Skeletal muscle cell (primary cell): ENCODE data around the gene RPGR.

Source experiments
- DNase-seq: peaks from one replicate; pipeline ENCODE4 v3.0.0-alpha.2; 2010; ENCODE audit warnings: low read depth
- H3K4me3 ChIP-seq: 2 replicates; pipeline ENCODE4 v1.5.1; 2011; ENCODE audit warnings: low read depth, mild to moderate bottlenecking, control low read depth, low read length, moderate library complexity

Gene RPGR, protein sequence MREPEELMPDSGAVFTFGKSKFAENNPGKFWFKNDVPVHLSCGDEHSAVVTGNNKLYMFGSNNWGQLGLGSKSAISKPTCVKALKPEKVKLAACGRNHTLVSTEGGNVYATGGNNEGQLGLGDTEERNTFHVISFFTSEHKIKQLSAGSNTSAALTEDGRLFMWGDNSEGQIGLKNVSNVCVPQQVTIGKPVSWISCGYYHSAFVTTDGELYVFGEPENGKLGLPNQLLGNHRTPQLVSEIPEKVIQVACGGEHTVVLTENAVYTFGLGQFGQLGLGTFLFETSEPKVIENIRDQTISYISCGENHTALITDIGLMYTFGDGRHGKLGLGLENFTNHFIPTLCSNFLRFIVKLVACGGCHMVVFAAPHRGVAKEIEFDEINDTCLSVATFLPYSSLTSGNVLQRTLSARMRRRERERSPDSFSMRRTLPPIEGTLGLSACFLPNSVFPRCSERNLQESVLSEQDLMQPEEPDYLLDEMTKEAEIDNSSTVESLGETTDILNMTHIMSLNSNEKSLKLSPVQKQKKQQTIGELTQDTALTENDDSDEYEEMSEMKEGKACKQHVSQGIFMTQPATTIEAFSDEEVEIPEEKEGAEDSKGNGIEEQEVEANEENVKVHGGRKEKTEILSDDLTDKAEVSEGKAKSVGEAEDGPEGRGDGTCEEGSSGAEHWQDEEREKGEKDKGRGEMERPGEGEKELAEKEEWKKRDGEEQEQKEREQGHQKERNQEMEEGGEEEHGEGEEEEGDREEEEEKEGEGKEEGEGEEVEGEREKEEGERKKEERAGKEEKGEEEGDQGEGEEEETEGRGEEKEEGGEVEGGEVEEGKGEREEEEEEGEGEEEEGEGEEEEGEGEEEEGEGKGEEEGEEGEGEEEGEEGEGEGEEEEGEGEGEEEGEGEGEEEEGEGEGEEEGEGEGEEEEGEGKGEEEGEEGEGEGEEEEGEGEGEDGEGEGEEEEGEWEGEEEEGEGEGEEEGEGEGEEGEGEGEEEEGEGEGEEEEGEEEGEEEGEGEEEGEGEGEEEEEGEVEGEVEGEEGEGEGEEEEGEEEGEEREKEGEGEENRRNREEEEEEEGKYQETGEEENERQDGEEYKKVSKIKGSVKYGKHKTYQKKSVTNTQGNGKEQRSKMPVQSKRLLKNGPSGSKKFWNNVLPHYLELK

GRCh38 chrX:38327007-38327774, at the start of gene RPGR:
TSS of gene RPGR (minus strand) at chrX:38327509. CDS start at chrX:38327367, 142 bp downstream.
- H3K4me3 ChIP-seq = peak within 1 kb of the TSS; percentile 66
- DNase-seq = peak; percentile 77

DNA sequence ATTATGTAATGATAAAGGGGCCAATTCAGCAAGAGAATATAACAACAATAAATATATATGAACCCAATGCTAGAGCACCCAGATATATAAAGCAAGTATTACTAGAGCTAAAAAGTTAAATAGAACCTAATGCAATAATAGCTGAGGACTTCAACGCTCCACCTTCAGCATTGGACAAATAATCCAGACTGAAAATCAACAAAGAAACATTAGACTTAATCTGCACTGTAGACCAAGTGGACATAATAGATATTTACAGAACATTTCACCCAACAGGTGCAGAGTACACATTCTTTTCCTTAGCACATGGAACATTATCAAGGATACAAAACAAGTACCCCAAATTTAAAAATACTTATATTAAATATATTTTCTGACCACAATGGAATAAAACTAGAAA, 49.4 kb upstream of the RPGR start:
- H3K4me3 ChIP-seq = no peak overlapping the region
- DNase-seq = no peak

DNA sequence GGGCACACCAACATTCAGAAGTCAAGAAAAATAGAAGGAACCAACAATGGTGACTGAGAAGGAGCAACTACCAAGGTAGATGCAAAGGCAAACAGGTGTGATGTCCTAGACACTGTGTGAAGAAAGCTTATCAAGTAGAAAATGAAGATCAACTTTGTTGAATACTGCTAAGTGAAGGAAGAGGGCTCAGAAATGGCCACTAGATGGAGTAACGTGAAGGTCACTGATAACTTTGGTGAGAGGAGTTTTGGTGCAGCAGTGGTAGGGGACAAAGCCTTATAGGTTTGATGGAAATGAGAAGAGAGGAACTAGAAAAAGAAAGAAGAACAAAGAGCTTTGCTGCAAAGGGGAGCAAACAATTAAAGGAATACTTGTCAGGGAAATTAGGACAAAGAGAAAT, 48.6 kb upstream of the RPGR start:
- no peak overlapping the region for H3K4me3 ChIP-seq
- no peak for DNase-seq

GRCh38 chrX:38374431-38374830, 47.1 kb upstream of the RPGR start:
- no peak for DNase-seq
- no peak overlapping the region for H3K4me3 ChIP-seq

DNA sequence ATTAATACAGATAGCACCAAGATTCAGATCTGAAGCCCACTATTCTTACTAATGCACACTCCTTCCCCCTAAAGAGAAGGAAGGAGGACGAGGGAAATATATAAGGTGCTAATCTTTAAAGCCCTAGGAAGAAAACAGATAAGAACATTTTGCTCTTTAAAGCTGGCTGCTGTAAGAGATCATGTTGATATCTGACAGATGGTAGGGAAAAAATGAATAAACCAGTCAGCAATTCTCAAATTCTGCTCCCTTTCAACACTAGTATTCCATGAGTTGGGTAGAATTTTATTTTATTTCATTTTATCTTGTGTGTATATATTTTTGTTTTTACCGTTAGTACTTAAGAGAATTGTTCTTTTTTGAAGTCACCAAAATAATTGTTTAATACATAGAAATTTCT, 44.3 kb upstream of the RPGR start:
- DNase-seq = no peak
- H3K4me3 ChIP-seq = no peak overlapping the region

DNA sequence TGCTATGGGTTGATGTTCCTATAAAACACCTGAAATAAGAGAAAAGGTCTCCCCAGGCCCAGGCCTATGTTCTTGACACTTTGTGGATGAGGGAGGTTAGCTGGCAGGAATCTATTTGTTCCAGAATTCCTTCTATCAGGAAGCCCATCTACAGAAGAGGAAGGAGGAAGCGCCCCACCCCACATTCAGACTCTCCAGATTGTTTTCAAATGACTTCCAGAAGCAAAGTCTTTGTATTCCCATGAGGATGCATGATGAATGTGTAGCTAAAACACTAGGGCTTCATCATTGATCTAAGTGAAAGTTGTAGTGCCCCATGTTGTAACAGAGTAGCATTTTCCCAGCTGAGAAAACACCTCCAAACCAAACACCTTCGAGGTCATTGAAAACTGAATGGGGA, 41.5 kb upstream of the RPGR start:
- DNase-seq = no peak
- H3K4me3 ChIP-seq = no peak overlapping the region

DNA sequence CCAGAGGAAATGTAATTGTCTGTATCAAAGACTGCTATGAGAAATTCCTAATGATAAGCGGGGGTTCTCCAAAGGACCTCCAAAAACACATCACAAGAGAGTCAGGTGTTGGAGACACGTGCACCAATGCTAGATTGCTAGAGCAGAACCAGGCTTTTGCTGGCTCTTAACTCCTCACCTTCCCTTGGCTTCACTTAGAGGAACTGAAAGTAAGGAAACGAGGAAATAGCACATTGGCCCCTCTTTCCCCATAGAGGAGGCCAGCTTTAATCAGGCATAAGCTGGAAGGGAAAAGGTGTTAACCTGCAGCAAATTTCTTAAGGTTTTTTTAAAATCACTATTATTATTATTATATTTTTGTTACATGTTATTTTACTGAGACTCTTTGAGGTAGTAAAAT, 38.6 kb upstream of the RPGR start:
- no peak for DNase-seq
- no peak overlapping the region for H3K4me3 ChIP-seq

GRCh38 chrX:38363046-38363445, 35.7 kb upstream of the RPGR start:
- no peak overlapping the region for H3K4me3 ChIP-seq
- DNase-seq = no peak

DNA sequence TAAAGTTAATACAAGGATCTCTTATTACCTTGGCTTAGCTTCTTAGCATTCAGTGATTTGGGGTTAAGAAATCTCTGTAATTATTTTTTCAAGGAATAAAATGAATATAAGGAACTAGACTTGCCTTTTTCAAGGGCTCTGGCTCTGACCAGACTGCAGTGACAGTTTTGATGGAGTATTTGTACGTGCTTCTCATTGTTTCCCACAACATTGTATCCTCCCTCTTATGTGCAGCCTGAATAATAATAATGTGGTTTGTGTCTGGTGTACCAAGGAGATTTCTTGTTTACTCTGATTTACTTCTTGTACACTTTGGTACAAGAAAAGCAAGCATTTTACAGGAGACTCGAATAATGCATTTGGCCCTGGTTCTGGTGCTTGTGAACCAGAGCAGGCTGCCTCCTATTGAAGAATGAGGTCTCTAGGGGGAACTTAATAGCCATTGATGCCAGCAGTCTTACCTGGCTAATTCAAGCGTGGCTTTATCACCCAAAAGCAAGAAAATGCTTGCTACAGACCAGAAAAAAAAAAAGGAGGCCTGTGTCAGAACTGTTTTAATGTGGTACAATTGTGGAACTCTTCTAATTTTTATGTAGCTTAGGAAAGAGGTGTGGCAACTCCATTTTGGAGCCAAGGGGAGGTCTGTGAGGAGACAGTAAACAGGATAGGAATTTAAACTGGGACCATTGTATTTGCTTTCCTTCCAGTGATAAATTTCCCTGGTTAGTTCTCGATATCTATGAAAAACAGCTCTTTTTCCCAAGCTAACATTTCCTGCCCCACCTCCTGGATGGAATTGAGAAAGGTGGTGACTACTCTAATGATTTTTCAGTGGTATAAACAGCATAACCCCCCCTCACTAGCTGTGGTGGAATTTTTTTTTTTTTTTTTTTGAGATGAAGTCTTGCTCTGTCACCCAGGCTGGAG, 30.7 kb upstream of the RPGR start:
- DNase-seq = no peak
- no peak overlapping the region for H3K4me3 ChIP-seq

DNA sequence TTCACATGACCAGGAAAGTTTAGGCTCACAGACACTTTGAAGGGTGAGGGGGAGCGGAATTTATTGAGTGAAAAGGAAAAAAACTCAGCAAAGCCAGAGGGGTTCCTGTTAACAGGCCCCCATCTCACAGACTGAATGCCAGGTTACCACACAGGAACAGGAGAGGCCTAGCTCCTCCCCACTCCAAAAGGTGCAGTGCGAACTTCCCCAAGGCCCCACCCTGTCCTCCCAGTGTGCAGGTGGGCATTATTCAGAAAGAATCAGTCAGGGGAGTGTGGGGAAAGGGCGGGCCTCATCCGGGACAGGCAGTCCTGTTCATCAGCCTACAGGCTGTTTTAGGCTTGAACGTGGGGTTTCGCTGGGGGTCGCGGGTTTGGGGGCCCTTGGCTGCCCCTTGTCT, 29.1 kb upstream of the RPGR start:
- no peak for DNase-seq
- H3K4me3 ChIP-seq = no peak overlapping the region

DNA sequence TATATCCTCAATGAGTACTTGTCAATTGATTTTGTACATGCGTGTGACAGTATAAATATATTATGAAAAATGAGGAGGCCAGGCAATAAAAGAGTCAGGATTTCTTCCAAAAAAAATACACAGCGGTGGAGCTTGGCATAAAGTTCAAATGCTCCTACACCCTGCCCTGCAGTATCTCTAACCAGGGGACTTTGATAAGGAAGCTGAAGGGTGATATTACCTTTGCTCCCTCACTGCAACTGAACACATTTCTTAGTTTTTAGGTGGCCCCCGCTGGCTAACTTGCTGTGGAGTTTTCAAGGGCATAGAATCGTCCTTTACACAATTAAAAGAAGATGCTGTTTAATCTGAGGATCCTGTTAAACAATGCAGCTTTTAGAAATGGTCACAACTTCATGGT, 25.1 kb upstream of the RPGR start, which contains the start of gene OTC:
TSS of gene OTC (plus strand) at position 243 of the 400 bp plus-strand sequence. CDS start at position 336, 93 bp downstream.
- no peak within 1 kb of the TSS for H3K4me3 ChIP-seq
- DNase-seq = no peak

- no peak overlapping the region for H3K4me3 ChIP-seq
- no peak for DNase-seq
These were observed 24.0 kb upstream of the RPGR start for GRCh38 chrX:38351346-38351745.

DNA sequence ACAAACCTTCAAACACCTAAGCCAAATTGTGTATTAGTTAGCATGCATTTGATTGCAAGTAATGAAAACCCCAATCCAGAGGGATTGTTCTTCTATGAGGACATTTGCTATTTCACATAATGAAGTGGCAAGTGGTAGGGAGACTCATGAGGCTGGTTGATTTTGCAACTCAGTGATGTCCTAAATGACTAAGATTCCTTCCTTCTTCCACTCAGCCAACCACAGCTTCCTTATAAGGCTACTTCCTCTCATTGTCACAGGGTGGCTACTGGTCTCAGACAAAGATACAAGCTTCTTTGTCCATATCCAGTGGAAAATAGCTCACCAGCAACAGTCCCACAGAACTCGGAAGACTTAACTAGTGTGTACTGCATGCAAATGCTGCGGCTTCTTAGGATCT, 19.8 kb upstream of the RPGR start:
- no peak overlapping the region for H3K4me3 ChIP-seq
- DNase-seq = peak; percentile 58

GRCh38 chrX:38346150-38346549, 18.8 kb upstream of the RPGR start:
- H3K4me3 ChIP-seq = no peak overlapping the region
- no peak for DNase-seq

- no peak for DNase-seq
- no peak overlapping the region for H3K4me3 ChIP-seq
These were observed 15.8 kb upstream of the RPGR start for GRCh38 chrX:38342853-38343778.

DNA sequence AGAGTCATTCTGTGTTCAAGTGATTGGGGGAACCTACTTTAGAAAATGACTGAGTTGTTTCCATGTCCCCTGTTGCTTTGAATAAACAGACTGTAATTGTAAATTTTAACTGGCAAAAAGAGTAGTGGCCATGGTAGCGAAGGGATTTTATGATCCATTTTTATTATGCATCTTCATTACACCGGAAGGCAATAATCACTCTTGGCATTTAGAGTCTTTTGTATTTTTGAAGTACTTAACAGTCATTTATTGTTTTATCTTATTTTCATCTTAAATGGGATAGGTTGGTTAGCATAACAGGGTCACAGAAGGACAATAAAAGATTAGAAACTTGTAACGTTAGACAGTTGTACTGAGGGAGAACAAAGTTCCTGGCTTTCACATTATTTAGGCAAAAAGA, 14.1 kb upstream of the RPGR start:
- H3K4me3 ChIP-seq = no peak overlapping the region
- no peak for DNase-seq

GRCh38 chrX:38336538-38337240, 9.4 kb upstream of the RPGR start:
- H3K4me3 ChIP-seq = no peak overlapping the region
- DNase-seq = no peak
